ENCODE measurements around the gene KPNA5.

GRCh38 chr6:116714761-116715160 is 33.8 kb downstream of the KPNA5 start:
- TF ChIP-seq POLR2A (IDR thresholded peaks at IDR 0.05) = no peak
- TF ChIP-seq CTCF (IDR thresholded peaks at IDR 0.05 in 8 of 11, conservative IDR thresholded peaks at IDR 0.05 in 3 of 11) = no peak
- TF ChIP-seq POLR2AphosphoS5 (IDR thresholded peaks at IDR 0.05) = no peak
